NCI-H1694 (cell line): ENCODE data around the gene ZCCHC14.
"Not testable (repeated sequence)": the region's sequence is repeated elsewhere in the genome, so short reads cannot be mapped to it uniquely, and the experiment has no call there.

ENCODE experiments used
- DNase-seq: peaks from one replicate; lab custom pipeline; 2025; lab: John Stamatoyannopoulos, UW

The ZCCHC14 gene

DNA sequence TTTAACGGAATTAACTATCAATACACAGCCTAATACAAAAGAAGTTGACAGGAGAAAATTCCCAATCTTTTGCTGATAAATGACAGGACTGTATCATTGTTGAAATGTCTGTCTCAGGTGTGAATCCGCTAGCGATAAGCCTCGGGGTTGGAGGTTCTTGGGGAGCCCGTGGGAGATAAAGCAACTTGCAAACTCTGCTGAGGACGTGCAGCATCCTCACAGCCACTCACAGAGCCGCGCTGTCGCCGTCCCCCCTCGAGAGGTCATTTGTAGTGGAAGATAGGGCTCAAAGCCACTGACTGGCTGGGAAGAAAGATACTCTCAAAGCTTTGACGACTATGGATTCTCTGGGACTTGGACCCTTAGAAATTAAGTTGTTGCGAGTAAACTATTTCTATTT, 83.7 kb downstream of the ZCCHC14 start:
- no peak for DNase-seq

DNA sequence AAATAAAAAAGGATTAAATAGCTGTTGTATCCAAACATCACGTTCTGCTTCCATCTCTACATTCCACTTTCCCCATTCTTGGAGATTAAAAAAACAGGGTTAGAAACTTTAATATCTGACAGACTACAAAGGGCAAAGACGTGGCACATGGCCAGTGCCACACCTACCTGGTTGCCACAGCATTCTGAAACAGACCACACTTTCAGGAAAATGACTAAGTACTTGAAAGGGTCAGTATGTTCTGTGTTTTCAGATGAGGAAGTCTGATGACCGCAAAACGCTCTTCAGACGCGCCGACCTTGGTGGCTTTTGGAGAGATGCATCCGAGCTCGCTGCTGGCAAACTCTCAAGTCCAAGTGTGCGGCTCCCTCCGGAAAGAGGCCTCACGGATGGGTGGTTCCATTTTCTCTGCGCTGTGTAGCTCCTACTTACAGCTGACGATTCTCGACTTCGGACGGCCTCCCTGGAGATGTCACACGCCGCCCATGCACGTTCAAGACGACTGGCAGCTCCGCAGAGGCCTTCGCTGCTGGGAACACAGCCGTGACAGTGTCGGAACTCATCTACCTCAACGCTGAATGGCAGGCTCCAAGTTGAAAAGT, 85.2 kb downstream of the ZCCHC14 start:
- DNase-seq, result no peak

DNA sequence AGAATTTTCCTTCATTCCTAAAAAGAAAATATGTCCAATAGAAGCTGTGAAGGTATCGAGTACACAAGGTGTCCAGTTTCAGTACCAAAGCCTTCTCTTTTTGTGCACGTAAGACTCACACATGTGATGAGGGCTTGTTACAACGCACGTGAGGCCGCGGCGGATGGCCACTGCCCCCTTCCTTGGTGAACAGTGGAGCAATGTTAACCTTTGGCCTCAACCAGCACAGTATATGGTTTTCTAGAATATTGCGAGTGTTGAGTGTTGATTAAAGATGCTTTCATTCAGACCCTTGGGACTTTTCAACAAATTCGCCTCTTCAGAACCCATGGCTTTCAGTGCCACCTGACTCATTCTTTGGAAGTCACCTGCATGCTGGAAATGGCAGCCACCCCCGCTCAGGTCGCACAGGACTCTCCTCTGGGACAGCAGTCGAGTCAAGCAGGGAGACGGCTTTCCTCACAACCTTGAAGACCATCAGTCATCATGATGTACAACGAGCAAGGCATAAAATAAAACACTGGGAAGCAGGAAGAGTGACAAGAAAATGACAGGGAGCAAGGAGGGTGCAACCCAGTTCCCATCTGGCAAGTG, 86.2 kb downstream of the ZCCHC14 start:
- DNase-seq, result no peak

DNA sequence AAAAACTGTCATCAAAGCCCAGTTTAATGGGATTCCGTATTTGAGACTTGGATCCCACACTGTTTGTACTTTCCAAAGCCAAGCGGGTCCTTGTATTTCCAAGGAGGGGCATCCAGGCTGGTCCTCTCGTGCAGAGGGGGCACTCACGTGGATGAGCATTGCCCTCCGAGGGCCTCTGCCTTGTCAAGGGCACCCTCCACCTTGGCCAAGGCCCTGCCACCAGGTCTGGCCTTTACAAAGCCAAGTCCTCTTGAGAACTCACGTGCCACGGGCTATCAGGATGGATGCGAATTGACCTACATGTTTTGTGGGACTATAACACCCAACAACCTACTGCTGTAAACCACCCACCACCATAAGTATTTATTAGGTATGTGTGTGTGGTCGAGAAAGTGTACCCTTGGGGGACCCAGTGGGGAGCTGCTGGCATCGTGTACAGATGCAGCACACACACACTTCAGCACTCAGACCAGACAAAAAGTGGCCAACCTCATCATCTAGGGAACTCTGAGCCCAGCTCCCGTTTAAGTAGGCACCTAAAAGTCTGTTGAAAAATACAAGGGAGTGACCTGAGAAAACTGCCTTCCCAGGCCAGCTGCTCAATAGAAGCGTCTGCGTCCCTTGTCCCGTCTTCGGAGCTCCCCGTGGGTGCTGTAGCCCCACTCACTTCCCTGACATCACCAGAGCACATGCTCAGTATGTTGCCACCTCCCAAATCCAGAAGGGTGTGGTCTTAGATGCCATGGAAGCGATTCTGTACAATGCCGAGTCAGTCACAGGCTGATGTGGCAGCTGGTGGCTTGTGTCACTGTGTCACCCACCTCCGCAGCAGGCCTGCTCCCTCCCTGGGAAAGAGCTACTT, 87.8 kb downstream of the ZCCHC14 start:
- DNase-seq, result no peak

DNA sequence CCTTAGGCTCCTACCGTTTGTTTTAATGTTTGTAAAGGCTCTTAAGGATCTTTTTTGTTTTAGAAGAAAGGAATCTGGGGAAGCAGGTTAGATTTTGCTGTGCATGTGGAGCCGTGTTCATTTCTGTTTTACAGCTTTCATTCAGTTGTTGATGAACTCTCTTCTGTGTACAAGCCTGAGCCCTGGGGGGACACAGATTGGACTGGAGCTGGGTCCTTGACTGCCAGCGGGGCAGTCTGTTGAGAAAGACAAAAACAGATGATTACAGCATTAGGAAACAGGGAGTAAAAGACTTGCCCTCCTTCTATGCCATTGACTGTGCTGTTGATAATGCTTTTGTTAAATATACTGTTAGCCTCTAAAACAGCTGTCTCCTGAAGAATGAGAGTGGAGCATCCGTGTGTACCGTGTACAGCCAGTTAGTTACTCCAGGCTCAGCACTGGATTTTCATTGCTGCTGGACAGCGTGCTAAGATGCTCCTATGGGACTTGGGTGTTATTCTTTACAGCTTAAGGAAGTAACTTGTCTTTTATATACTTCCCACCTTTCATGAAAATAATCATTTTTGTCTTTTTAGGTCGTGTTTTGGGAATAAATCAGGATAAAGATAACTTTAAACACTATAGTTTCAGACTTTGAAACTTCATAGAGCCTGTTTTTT, 97.5 kb downstream of the ZCCHC14 start:
- DNase-seq, result no peak

DNA sequence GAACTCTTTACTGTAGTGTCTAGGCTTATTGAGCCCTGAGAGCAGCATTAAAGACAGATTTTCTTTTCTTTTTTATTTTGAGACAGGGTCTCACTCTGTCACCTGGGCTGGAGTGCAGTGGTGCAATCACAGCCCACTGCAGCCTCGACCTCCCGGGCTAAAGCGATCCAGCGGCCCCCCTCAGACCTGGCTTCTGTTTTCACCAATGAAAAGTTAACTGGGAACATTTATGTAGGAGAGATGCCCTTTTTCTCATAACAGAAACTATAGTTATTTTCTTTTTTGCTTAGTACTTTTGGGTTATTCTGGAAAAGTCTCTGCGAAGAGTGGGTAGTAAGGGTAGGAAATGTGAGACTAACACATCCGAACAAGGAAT, 99.2 kb downstream of the ZCCHC14 start:
- no peak for DNase-seq

DNA sequence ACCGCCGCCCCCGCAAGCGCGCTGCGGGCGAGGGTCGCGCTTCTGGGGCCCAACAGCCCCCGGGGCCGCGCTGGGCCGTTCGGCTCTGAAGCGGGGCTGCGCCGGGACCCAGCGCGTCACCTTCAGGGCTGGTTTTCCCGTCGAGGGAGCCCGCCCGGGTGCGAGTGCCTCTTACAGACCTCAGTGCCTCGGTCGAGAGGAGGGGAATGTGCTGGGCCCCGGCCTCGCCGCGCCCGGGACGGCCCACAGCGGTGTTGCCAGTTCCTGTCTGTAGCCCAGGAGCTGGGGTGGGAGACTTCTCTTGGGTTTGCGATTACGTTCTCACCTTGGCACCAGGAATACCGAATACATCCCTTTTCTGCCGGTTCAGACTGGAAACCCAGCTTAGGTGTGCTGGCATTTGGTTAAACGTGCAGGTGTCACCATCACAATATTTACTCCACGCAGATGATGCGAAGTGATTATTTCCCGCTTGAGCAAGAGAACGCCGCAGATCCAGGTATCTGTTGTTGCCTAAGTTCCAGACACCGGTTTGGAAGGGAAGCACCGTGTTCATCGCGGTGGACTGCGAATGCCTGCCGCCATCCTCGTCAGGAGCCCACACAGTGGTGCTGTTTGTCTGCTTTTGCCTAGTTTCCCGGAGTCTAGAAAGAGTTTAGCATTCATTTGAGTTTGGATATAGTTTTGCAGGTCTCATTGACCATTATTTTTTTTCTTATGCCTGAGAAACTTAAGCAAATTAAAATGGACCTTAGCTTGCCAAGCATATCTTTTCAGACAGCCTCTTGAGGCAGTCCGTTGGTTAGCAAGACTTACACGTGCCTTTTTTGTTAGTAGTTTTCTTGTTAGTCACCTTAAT, 99.8 kb downstream of the ZCCHC14 start:
- DNase-seq, result no peak

DNA sequence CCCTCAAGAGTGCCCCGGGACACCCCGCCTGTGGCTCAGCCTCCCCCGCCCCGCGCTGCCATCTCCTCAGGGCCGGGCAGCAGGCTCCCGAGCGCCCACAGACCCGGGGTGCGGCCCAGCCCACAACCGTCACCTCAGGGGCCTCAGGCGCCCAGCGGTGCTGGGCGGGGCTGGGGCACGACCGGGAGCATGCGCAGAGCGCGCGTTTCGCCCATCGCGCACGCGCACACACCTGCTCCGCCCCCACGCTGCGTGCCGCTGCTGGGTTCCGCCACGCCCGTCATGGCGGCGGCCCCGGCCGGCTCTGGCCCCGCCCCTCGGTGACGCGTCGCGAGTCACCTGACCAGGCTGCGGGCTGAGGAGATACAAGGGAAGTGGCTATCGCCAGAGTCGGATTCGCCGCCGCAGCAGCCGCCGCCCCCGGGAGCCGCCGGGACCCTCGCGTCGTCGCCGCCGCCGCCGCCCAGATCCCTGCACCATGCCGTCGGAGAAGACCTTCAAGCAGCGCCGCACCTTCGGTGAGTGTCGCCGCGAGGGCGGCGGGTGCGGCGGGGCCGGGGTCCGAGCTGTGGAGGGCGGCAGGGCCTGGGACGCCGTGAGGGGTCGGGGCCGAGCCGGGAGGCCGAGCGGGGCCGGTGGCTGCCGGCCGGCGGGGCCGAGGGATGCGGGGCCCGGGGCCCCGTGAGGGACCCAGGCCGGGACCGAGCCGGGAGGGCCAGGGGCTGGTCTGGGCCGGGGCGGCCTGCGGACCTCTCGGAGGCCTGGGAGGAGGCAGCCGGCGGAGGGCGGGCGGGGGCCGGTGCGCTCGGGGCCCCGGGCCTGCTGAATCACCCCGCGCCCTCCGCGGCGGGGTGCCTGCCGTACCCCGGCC, 100.6 kb downstream of the ZCCHC14 start, which contains the start of gene MAP1LC3B:
Gene MAP1LC3B, plus strand, starts transcription at position 387 of the 871 bp plus-strand sequence. Its CDS starts 92 bp downstream, at position 479.
- peak; percentile 75 for DNase-seq

DNA sequence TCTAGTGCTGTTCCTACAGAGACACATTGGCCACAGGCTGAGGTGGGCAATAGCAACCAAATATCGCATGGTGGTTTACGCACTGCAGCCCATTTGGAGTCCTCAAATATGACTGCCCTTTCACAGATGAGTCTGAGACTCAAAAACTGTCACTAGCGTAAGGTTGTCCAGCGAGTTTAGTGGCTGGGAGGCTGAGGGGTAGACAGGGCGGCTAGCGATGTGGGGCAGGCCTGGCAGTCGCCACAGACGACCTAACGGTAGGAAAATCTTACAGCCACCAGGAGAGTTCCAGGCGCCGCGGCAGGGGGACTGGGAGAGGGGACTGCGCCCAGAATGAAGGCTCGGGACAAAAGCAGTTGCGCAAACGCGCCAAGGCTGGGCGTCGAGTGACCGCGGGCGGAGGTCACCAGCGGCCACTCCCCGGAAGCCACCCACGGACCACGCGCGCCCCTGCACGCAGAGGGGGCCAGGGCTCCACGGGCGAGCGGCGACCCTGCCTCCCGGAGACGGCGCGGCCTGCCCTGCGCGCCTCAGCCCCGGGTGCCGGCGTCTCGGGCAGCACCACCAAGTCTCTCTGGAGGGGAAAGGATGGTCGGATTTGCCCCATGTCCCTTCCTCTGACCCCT, 101.4 kb downstream of the ZCCHC14 start:
- no peak for DNase-seq

DNA sequence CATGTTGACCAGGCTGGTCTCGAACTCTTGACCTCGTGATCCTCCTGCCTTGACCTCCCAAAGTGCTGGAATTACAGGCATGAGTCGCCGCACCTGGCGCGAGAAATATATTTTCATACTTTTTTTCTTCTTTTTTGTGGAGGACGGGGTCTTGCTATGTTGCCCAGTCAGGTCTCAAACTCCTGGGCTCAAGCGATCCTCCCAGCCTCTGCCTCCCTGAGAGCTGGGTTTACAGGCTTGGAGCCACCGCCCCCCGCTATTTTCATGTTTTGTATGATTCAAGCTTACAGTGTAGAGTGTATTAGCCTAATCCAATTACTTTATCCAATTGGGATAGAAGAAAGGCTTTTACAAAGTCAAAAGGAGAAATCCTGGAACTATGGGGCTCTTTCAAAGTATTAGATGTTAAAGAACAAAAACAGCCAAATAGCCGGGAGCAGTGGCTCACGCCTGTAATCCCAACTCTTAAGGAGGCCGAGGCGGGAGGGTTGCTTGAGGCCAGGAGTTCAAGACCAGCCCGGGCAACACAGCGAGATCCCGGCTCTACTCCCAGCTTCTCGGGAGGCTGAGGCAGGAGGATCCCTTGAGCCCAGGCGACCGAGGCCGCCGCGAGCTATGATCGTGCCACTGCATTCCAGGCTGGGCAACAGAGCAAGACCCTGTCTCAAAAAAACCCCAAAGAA, 102.0 kb downstream of the ZCCHC14 start:
- no peak for DNase-seq

DNA sequence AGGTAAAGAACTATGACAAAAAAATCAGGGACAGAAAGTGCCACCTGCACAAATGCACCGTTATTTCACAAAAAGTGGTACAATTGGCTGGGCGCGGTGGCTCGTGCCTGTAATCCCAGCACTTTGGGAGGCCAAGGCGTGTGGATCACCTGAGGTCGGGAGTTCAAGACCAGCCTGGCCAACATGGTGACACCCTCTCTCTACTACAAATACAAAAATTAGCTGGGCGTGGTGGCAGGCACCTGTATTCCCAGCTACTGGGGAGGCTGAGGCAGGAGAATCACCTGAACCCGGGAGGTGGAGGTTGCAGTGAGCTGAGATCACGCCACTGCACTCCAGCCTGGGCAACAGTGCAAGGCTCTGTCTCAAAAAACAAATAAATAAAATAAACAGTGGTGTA, 102.9 kb downstream of the ZCCHC14 start:
- DNase-seq, result not testable (repeated sequence)

DNA sequence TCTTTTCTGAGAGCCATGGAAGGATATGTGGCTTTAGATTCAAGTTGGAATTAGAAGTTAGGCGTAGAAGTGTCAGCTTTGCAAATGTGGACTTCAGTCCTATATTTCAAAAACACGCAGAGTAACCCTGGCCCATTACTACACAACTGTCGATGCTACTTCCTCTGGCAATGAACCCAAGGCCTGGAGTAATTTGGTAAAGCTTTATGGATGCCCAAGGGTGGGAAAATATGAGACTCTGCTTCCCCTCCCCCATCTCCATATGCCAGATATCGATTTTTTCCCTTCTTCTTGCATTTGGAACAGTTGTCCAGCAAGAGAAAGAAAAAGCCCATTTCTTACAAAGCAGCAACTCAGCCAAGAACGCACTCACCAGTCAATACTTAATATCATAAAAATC, 103.6 kb downstream of the ZCCHC14 start:
- DNase-seq, result no peak

DNA sequence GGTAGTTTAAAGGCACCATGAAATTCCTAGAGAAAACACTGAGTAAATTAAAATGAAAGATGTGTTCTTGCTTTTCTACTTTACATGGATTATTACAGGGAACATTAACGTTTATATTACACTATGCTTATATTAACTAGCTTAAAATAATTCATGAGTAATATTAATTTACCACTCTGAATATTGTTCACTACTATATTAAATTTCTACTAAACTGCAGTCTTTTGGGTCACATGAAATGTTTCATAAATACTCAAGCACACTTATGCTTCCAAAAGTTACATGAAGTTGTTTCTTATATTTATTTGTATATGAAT, 104.0 kb downstream of the ZCCHC14 start:
- no peak for DNase-seq

DNA sequence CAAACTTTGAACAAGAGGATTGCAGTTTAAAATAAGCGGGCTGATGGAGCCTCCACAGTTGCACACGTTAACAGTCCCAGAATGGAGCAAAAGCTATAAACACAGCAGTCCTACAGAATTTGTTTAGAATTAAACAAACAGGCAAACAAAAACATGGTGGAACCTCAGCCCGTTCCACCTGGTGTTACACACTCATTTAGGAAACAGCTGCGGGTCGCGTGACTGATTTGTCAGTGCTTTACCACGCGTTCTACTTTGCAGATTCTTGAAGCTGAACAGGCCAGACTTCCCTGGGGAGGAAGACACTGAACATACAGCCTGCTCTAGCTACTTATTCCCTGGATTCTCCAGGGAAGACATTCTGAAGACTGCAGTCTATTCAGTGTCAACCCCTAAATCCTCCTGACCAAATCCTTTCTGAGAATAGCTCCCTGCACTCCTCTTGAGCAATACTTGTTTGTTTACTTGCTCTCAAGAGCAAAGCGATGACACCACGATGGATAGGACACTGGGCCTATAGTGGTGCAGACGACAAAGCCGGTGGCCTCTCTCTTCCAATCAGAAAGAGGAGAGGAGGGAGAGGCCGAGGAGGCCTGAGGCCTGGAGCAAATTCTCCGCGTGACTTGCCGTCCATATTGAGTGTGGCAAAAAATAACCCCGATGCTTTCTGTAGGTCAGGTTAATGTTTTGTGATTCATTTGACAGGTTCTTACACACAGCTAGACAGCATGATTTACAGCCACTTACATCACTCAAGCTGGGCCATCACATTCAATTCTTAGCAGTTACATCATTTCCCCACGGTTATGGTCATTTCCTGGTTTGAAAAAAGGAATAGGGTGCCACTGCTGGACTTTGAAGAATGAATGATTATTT, 104.6 kb downstream of the ZCCHC14 start:
- peak; percentile 90 for DNase-seq

DNA sequence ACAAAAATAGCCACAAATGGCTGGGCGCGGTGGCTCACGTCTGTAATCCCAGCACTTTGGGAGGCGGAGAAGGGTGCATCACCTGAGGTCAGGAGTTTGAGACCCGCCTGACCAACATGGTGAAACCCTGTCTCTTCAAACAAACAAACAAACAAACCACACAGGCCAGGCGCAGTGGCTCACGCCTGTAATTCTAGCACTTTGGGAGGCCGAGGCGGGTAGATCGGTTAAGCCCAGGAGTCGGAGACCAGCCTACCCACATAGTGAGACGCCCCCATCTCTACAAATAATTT, 108.0 kb downstream of the ZCCHC14 start:
- DNase-seq, result not testable (repeated sequence)

DNA sequence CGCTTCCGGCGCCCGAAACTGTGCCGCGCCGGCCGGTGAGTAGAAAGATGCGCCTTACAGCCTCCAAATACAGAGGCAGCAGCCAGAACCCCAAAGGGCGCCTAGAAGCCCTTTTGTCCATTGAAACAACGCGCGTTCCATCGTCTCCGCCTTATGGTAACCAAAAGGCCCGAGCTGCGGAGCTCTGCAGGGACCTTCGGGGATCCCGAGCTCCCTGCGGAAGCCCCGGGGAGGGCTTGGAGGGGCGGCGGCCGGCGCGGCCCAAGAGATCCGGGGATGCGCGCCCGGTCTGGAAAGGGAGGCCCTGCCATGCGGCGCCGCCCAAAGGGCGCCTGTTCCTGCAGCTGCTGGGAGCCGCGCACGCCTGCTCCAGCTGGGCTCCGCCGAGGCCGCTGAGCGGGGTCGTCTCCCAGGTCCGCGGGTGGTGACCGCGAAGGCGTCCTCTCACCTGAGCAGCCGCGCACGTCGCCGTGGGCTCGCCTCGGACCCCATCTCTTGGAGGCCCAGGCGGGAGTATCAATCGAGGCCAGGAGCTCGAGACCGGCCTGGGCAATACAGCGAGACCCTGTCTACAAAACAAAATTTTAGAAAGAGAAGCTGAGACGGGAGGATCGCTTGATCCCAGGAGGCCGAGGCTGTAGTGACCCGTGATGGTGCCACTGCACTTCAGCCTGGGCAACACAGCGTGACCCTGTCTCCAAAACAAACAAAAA, 108.5 kb downstream of the ZCCHC14 start:
- DNase-seq, result no peak

DNA sequence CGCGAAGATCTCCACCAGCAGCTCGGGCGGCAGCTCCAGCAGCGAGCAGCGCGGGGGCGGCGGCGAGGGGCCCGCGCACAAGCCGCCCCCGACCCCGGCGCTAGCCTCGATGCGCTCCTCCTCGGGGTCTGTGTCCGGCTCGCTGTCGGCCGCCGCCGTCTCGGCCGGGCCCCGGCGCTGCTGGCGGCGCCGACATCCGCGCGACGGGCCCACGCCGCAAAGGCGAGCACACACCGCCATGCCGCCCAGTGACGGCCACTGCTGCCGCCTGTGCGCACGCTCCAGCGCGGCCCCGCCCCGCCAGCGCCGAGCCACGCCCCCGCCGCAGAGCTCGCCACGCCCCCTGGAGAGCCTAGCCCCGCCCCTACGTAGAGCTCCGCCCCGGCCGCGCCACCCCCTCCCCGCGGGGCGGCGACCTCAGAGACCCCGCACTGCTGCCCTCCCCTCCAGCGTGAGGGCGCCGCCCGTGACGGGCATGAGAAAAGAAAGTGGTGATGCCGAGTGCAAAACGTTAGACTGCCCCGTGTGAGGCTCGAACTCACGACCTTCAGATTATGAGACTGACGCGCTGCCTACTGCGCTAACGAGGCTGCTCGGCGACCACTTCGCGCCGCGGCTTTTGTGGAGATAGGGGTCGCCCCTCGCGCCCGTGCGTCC, 109.2 kb downstream of the ZCCHC14 start, which contains the start of gene FBXO31:
Gene FBXO31, minus strand, starts transcription at position 272 of the 657 bp plus-strand sequence. Its CDS starts 32 bp downstream, at position 240.
- peak; percentile 87 for DNase-seq
